Activated naive CD8-positive, alpha-beta T cell treated with anti-CD3 and anti-CD28 coated beads, Interleukin-2, amount 10 ng/mL, durations not matched to agents 7 days and 5 days (primary cell): Measurements from ENCODE around the gene NABP2. TPM values are rescaled to one million over a fixed set of nuclear protein-coding genes. Genes with fewer than 3 reads are reported as not detected.
"Not testable (repeated sequence)": the region's sequence is repeated elsewhere in the genome, so short reads cannot be mapped to it uniquely, and the experiment has no call there.

ENCODE experiments used
- ATAC-seq: fragments of 150-1000 bp; cut with Tn5 transposase; one replicate; pipeline ENCODE4 v1.10.0; 2021; ENCODE audit warnings: low read depth, moderate library complexity
- POLR2A ChIA-PET: fragments of 350-600 bp; sonication (Branson Sonifier 250); formaldehyde crosslinking; loops from one replicate; lab custom pipeline; 2021; ENCODE audit warnings: antibody characterized with exemption; lab: Charles Lee
- DNase-seq: peaks from one replicate; pipeline ENCODE4 v3.0.0; 2021
- H3K27ac Mint-ChIP-seq: one replicate; pipeline ENCODE4 v1.8.0; 2022; ENCODE audit warnings: mild to moderate bottlenecking, mixed read lengths
- H3K27me3 Mint-ChIP-seq: one replicate; pipeline ENCODE4 v1.8.0; 2022; ENCODE audit warnings: mild to moderate bottlenecking, moderate library complexity, mixed read lengths
- H3K36me3 Mint-ChIP-seq: one replicate; pipeline ENCODE4 v1.8.0; 2021; ENCODE audit warnings: mild to moderate bottlenecking, mixed read lengths
- H3K4me1 Mint-ChIP-seq: one replicate; pipeline ENCODE4 v1.8.0; 2021; ENCODE audit warnings: mixed read lengths
- H3K4me3 Mint-ChIP-seq: one replicate; pipeline ENCODE4 v1.8.0; 2022; ENCODE audit warnings: mild to moderate bottlenecking, moderate library complexity, mixed read lengths
- H3K9me3 Mint-ChIP-seq: one replicate; pipeline ENCODE4 v1.8.0; 2021; ENCODE audit warnings: mixed read lengths
- total RNA-seq, 2 experiments: library from RNA; stranded (reverse); gene quantifications; one replicate each; pipeline ENCODE4 v1.2.3, GENCODE V29; 2021

NABP2 gene
- total RNA-seq, 2 experiments from 2014 or later = 43.4 to 47.1 TPM

DNA sequence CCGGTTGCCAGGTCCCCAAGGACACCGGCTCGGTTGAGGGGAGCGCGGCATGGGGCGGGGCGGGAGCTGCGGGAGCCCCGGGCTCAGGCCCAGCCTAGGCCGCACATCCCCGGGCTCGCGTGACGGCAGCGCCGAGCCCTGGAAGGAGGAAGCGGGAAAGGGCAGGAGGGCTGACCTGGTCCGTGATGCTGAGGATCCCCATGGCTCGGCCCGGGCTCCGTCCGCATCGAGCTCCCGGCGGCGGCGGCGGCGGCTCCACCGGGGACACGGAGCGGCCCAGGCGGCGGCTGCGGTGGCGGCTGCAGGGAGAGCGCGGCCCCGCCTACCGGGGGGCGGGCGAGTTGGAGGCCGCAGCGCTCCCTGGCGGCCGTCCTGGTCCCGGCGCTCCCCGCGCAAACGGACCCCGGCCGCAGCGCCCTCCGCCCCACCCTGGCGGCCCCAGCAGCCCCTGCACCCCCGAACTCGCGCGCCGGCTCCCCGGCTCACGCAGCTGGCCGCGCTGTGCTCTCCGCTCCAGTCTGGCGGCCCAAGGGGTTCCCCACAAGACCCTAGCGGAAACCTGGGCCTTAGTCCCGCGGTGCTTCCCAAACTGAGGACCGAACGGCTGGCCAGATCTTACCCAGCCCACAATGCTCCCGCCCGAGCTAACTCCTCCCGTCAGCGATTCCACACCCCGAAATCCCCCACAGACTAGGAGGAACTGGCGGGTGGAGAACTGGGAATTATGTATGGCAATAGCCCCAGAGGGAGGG, 34.1 kb downstream of the NABP2 start, which contains the start of gene ANKRD52:
Gene ANKRD52 (minus strand): TSS at position 317 of the 752 bp plus-strand sequence. CDS start 115 bp downstream, at position 202.
- ATAC-seq = peak; percentile 92
- H3K27me3 Mint-ChIP-seq = no peaks in the 10 kb centered on the region
- DNase-seq = peak; percentile 94
- H3K9me3 Mint-ChIP-seq = no peaks in the 10 kb centered on the region
- peaks cover 19% of the 10 kb centered on the region for H3K4me1 Mint-ChIP-seq
- H3K4me3 Mint-ChIP-seq = peak within 1 kb of the TSS; percentile 88
- H3K36me3 Mint-ChIP-seq = peaks cover 7% of the 10 kb centered on the region
- POLR2A ChIA-PET = interaction anchor here (0.6 to 2.3 kb wide), 8 partner anchors 9 to 210 kb away, joined by 3 to 16 read pairs (median 4); partner anchors contain the start of genes COQ10A, RNF41, SMARCC2 and ZC3H10
- H3K27ac Mint-ChIP-seq = peak within 1 kb of the TSS; percentile 79

DNA sequence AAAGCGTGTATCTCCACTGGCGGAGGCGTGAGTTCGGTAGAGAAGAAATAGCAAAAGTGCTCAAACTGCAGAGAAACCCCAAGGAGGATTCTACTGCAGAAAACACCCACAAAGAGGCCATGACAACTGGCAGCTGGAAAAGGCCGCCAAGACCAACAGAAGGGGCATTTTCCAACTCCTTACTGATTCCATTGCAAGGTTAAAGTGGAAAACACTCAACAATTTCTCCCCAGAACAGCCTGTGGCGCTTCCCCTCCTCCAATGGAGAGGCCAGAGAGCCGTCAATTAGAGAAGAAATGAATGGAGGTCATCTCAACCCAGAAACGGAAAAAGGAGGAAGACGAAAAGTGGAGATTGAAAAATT, 34.7 kb downstream of the NABP2 start:
- no peak for ATAC-seq
- H3K9me3 Mint-ChIP-seq = no peaks in the 10 kb centered on the region
- H3K4me3 Mint-ChIP-seq = peak overlapping the region; percentile 88
- no peaks in the 10 kb centered on the region for H3K27me3 Mint-ChIP-seq
- peaks cover 7% of the 10 kb centered on the region for H3K36me3 Mint-ChIP-seq
- H3K4me1 Mint-ChIP-seq = peaks cover 19% of the 10 kb centered on the region
- POLR2A ChIA-PET = interaction anchor here (0.6 to 2.3 kb wide), 6 partner anchors 8 to 209 kb away, joined by 3 to 16 read pairs (median 5); partner anchors contain the start of genes COQ10A, RNF41, SMARCC2 and ZC3H10
- DNase-seq = no peak
- H3K27ac Mint-ChIP-seq = peak overlapping the region; percentile 79

DNA sequence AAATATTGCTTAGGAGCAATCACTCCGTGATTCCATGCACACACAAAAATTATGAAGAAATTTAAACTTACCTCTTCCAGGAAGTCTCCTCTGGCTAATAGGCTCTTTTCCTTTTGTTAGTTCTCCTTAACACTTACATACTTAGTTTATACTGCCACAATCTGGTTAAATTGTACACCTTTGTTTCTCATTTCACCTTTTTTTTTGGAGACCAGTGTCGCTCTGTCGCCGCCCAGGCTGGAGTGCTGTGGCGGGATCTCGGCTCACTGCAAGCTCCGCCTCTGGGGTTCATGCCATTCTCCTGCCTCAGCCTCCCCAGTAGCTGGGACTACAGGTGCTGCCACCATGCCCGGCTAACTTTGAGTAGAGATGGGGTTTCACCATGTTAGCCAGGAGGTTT, 36.2 kb downstream of the NABP2 start:
- ATAC-seq (no peak), DNase-seq (no peak)
- Mint-ChIP-seq H3K27ac (no peak overlapping the region), H3K36me3 (peaks cover 4% of the 10 kb centered on the region), H3K4me1 (peaks cover 15% of the 10 kb centered on the region), H3K4me3 (no peak overlapping the region), H3K27me3 (no peaks in the 10 kb centered on the region), H3K9me3 (no peaks in the 10 kb centered on the region)
- POLR2A ChIA-PET = interaction anchor here (1.2 kb wide), 1 partner anchor 142 kb away, joined by 3 read pairs; the partner anchor contains the start of gene ZC3H10

DNA sequence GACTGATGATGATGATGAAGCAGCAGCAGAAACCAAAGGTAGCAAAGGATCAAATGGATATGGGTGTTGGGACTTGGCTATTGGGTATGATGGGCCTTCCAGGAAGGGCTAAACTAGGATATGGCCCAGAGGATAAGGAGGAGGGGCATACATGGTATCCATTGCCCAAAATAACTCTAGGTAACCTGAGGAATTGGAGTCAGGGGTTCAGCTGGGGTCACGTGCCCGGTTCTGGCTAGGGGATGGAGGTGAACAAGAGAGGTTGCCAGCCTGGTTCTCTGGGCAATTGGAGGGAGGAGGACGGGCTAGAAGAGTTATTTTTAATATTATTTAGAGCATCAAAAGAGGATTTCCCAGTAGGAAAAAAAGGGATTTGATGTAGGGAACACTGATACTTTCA, 36.8 kb downstream of the NABP2 start:
- Mint-ChIP-seq H3K36me3 (peaks cover 4% of the 10 kb centered on the region), H3K27me3 (no peaks in the 10 kb centered on the region), H3K9me3 (no peaks in the 10 kb centered on the region), H3K4me3 (no peak overlapping the region), H3K4me1 (peaks cover 18% of the 10 kb centered on the region), H3K27ac (no peak overlapping the region)
- no peak for DNase-seq
- no peak for ATAC-seq
- POLR2A ChIA-PET = interaction anchor here (1.2 kb wide), 1 partner anchor 143 kb away, joined by 3 read pairs; the partner anchor contains the start of gene ZC3H10

DNA sequence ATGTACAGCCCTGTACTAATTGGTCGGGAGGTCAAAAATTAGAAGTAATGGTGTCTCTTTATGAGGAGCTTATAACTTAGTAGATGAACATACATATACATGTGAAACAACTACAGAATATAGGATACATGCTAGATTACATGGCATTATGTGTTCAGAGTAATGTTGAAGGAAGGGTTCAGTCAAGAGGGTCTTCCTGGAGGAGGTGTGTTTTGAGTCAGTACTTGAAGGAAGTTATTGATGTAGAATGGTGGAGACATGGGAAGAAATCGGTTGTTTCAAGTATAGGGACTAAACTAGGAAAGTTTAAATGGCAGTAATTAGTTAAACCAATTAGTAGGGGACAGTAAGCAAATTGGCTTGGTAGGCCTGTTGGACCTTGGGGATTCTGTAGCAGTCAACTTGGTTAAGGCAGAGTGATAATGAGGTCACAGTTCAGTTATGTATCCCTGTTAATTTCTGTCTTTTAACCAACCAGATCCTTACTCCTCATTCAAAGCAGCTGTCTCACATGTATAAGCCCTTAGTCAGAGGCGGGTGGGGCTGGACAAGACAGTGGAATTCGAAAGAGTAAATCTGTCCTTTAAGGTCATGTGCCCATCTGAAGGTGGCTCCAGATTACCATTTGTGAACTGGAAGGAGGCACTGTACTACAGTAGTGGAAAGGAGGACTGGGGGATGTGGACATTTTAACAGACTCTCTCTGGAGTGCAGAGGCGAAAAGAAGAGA, 37.5 kb downstream of the NABP2 start:
- Mint-ChIP-seq H3K4me3 (no peak overlapping the region), H3K4me1 (peaks cover 19% of the 10 kb centered on the region), H3K36me3 (peaks cover 1% of the 10 kb centered on the region), H3K27ac (no peak overlapping the region), H3K9me3 (no peaks in the 10 kb centered on the region), H3K27me3 (no peaks in the 10 kb centered on the region)
- POLR2A ChIA-PET = interaction anchor here (1.2 kb wide), 1 partner anchor 143 kb away, joined by 3 read pairs; the partner anchor contains the start of gene ZC3H10
- DNase-seq = no peak
- no peak for ATAC-seq

DNA sequence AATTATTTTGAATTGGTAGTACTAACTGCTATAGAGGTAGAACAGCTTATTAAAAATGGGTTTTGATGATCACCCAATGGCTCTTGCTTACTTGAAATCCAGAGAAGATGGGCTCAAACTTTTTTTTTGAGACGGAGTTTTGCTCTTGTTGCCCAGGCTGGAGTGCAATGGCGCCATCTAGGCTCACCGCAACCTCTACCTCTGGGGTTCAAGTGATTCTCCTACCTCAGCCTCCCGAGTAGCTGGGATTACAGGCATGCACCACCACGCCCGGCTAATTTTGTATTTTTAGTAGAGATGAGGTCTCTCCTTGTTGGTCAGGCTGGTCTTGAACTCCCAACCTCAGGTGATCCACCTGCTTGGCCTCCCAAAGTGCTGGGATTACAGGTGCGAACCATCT, 38.8 kb downstream of the NABP2 start:
- H3K4me3 Mint-ChIP-seq, POLR2A ChIA-PET, H3K9me3 Mint-ChIP-seq, H3K36me3 Mint-ChIP-seq, H3K27ac Mint-ChIP-seq, ATAC-seq, DNase-seq, H3K27me3 Mint-ChIP-seq: not testable (repeated sequence)
- H3K4me1 Mint-ChIP-seq = peaks cover 19% of the 10 kb centered on the region

DNA sequence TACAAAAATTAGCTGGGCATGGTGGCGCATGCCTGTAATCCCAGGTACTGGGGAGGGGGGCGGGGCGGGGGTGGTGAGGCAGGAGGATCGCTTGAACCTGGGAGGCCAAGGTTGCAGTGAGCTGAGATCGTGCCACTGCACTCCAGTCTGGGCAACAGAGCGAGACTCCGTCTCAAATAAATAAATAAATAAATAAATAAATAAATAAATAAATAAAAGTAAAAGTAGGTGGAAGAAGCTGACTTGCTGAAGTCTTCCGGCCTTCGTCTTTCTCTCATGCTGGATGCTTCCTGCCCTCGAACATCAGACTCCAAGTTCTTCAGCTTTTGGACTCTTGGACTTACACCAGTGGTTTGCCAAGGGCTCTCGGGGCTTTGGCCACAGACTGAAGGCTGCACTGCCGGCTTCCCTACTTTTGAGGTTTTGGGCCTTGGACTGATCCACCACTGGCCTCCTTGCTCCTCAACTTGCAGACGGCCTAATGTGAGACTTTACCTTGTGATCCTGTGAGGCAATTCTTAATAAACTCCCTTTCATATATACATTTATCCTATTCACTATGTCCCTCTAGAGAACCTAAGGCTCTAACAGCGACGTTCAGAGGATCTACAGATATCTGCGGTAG, 42.0 kb downstream of the NABP2 start:
- Mint-ChIP-seq H3K4me3 (peak overlapping the region; percentile 95), H3K27ac (peak overlapping the region; percentile 82), H3K4me1 (peaks cover 16% of the 10 kb centered on the region)
- not testable (repeated sequence) for ATAC-seq, H3K36me3 Mint-ChIP-seq, DNase-seq, H3K9me3 Mint-ChIP-seq, H3K27me3 Mint-ChIP-seq
- POLR2A ChIA-PET = interaction anchor here (0.6 to 1.8 kb wide), 14 partner anchors 8 to 183 kb away, joined by 3 to 16 read pairs (median 4); partner anchors contain the start of genes ANKRD52, CS, IL23A and RNF41

DNA sequence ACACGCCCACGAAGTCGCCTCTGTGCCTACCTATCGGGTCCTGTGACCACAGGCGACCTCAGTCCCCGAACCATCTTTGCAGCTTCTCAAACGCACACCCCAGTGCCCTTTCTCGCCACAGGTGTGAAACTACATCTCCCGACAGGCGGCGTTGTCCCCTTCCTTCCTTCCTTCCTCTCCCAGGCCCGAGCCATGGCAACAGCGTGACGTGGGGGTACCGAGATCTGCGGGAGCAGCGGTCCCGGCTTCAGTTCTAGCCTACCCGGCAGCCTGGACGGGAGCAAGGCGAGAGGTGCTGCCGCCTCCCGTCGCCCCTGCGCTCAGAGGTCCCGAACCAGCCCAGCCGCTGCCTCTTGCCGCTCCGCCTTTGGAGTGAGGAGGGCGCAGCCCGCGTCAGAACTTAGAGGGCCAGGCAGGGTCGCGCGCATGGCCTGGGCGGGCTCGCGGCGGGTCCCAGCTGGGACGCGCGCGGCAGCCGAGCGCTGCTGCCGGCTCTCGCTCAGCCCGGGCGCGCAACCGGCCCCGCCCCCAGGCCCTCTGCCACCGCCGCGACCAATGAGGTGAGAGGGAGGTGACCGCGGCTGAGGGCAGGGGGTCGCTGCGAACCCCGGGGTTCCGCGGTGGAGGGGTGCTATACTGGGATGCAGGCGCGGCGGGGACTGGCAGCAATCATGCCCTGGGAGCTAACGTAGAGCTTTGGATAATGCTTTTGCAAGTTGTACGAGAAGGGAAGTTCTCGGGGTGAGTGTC, 42.7 kb downstream of the NABP2 start, which contains the start of gene COQ10A:
Gene COQ10A (plus strand): TSS at position 250 of the 750 bp plus-strand sequence. CDS start 177 bp downstream, at position 427.
- no peaks in the 10 kb centered on the region for H3K9me3 Mint-ChIP-seq
- POLR2A ChIA-PET = interaction anchor here (0.6 to 1.8 kb wide), 19 partner anchors 9 to 182 kb away, joined by 3 to 16 read pairs (median 4); partner anchors contain the start of genes ANKRD52, CNPY2, CS and IL23A
- peaks cover 2% of the 10 kb centered on the region for H3K36me3 Mint-ChIP-seq
- peaks cover 16% of the 10 kb centered on the region for H3K4me1 Mint-ChIP-seq
- DNase-seq = peak; percentile 91
- no peaks in the 10 kb centered on the region for H3K27me3 Mint-ChIP-seq
- H3K27ac Mint-ChIP-seq = peak within 1 kb of the TSS; percentile 82
- peak; percentile 92 for ATAC-seq
- peak within 1 kb of the TSS; percentile 95 for H3K4me3 Mint-ChIP-seq

DNA sequence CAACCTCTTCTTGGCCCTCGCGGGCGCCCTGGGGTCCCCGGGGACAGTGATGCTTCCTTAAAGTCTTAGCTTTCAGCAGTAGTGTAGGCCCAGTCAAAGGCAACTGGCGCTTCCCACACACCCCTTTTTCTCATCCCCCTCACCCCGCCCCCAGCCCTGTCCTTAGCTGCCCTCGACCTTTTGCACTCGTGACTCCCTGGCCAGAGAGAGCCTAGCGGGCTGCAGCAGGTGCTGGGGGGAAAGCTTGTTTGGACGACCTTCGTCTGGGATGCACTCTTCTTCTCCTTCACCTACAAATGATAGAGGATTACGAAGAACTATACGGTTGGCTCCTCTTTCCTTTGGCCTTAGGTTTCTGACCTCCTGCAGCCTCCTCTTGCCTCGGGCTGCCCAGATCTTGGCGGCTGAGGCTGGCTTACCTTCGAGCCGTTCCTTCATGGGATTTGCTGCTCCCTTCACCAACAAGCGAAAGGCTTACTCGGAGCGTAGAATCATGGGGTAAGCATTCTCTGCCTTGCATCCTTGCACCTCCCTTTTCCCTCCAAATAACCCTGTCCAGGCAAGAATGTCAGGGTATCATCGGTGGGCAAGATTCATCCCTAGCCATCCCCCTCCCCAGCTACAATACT, 43.4 kb downstream of the NABP2 start:
- DNase-seq = no peak
- Mint-ChIP-seq H3K4me3 (peak overlapping the region; percentile 95), H3K27me3 (no peaks in the 10 kb centered on the region), H3K27ac (peak overlapping the region; percentile 4), H3K9me3 (no peaks in the 10 kb centered on the region), H3K36me3 (peaks cover 2% of the 10 kb centered on the region), H3K4me1 (peaks cover 16% of the 10 kb centered on the region)
- POLR2A ChIA-PET = interaction anchor here (0.8 to 1.8 kb wide), 14 partner anchors 9 to 181 kb away, joined by 3 to 16 read pairs (median 4); partner anchors contain the start of genes ANKRD52, CNPY2, CS and PA2G4
- no peak for ATAC-seq

DNA sequence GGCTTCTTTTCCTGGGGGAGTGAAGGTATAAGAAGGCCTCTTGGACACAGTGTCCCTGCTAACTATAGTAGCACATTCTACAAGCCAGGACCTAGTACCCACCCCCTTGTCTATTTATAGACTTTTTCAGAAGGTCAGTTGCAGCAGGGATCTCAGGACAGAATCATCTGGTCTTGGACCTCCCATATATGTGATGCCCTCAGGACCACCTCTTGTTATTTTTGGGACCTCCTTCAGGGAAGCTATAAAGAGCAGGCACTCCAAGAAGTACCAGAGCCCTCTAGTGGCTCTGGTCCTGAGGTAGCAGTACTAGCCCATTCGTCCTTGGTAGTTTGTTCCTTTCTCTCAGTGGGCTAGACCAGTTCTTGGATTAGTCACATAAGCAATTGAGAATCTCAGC, 46.9 kb downstream of the NABP2 start:
- Mint-ChIP-seq H3K27ac (no peak overlapping the region), H3K4me3 (no peak overlapping the region), H3K4me1 (peaks cover 13% of the 10 kb centered on the region), H3K36me3 (peaks cover 13% of the 10 kb centered on the region), H3K9me3 (no peaks in the 10 kb centered on the region), H3K27me3 (no peaks in the 10 kb centered on the region)
- POLR2A ChIA-PET = interaction anchor here (0.5 kb wide), 1 partner anchor 45 kb away, joined by 3 read pairs; no protein-coding TSS in a partner anchor
- DNase-seq (no peak), ATAC-seq (no peak)

DNA sequence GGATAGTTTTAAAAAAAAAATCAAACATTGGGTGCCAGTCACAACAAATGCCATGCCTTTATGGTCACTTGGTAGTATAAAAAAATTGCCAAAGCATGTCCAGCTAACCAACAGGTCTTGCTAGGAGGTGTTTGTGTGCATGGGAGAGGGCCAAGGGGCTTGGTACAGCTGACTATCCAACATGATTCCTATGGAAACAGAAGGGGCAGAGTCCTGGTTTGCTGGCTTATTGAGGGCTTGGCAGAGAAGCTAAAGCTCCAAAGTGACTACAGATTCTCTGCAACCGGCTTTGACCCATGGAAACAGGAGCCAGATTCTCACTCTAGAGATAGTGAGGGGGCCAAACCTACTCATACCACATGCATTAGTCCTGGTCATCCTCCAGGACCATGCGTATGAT, 48.3 kb downstream of the NABP2 start:
- H3K4me1 Mint-ChIP-seq, H3K27ac Mint-ChIP-seq, H3K4me3 Mint-ChIP-seq, POLR2A ChIA-PET, H3K27me3 Mint-ChIP-seq, ATAC-seq, DNase-seq, H3K9me3 Mint-ChIP-seq: not testable (repeated sequence)
- H3K36me3 Mint-ChIP-seq = peaks cover 14% of the 10 kb centered on the region

DNA sequence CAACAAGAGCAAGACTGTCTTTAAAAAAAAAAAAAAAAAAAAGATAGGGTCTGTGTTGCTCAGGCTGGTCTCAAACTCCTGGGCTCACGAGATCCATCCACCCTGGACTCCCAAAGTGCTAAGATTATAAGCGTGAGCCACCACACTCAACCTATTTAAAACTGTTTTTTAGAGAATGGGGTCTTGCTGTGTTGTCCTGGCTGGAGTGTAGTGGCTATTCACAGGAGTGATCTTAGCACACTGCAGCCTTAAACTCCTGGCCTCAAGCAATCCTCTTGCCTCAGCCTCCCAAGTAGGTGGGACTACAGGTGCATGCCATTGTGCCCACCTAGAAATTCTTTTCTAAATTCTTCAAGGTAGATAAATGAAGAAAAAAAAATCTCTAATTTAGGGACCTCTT, 50.2 kb downstream of the NABP2 start:
- no peaks in the 10 kb centered on the region for H3K9me3 Mint-ChIP-seq
- no peaks in the 10 kb centered on the region for H3K27me3 Mint-ChIP-seq
- no peak overlapping the region for H3K27ac Mint-ChIP-seq
- ATAC-seq = no peak
- H3K4me1 Mint-ChIP-seq = peaks cover under 1% of the 10 kb centered on the region
- H3K36me3 Mint-ChIP-seq = peaks cover 19% of the 10 kb centered on the region
- POLR2A ChIA-PET = no interaction called here
- no peak overlapping the region for H3K4me3 Mint-ChIP-seq
- no peak for DNase-seq
